NCI-H1417 treated with DMSO at 0.1 percent for 48 hours (cell line): ENCODE data around the gene ADD1.

Experiments used
- DNase-seq: peaks from one replicate; lab custom pipeline; 2025; lab: John Stamatoyannopoulos, UW

Gene ADD1, protein sequence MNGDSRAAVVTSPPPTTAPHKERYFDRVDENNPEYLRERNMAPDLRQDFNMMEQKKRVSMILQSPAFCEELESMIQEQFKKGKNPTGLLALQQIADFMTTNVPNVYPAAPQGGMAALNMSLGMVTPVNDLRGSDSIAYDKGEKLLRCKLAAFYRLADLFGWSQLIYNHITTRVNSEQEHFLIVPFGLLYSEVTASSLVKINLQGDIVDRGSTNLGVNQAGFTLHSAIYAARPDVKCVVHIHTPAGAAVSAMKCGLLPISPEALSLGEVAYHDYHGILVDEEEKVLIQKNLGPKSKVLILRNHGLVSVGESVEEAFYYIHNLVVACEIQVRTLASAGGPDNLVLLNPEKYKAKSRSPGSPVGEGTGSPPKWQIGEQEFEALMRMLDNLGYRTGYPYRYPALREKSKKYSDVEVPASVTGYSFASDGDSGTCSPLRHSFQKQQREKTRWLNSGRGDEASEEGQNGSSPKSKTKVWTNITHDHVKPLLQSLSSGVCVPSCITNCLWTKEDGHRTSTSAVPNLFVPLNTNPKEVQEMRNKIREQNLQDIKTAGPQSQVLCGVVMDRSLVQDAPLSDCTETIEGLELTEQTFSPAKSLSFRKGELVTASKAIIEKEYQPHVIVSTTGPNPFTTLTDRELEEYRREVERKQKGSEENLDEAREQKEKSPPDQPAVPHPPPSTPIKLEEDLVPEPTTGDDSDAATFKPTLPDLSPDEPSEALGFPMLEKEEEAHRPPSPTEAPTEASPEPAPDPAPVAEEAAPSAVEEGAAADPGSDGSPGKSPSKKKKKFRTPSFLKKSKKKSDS

DNA sequence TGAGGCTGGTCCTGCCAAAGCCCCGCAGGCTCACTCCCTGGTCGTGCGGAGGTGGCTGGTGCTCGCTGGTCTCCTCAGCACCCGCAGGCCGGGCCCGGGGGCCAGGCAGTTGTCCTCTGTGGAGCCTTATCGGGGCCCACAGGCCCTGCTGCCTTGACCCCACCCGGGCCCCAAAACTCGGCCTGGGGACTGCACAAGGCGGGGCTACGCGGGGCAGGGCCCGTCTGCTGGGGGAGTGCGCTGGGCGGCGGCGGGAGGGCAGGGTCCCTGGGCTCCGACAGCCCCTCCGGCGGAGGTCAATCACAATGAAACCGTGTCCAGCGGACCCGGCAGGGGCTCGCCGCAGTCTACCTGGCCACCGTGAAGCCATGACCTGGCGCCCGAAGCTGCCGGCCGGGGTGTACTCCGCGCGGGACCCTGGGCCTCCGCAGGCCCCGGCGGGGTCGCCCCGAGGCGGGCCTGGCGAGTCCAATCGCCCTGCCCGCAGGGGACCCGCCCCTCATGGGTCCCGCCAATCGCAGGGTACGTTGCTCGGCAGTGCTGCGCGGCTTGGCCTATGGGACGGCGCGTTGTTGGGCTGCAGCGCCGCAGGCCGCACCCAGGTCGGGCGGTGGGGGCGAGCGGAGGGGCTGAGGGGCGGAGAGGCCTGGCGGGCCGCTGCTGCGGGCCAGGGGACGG is at the start of gene ADD1:
Gene ADD1 (plus strand): TSS at position 582 of the 678 bp plus-strand sequence. CDS start 32,072 bp downstream, outside the sequence.
- no peak for DNase-seq

DNA sequence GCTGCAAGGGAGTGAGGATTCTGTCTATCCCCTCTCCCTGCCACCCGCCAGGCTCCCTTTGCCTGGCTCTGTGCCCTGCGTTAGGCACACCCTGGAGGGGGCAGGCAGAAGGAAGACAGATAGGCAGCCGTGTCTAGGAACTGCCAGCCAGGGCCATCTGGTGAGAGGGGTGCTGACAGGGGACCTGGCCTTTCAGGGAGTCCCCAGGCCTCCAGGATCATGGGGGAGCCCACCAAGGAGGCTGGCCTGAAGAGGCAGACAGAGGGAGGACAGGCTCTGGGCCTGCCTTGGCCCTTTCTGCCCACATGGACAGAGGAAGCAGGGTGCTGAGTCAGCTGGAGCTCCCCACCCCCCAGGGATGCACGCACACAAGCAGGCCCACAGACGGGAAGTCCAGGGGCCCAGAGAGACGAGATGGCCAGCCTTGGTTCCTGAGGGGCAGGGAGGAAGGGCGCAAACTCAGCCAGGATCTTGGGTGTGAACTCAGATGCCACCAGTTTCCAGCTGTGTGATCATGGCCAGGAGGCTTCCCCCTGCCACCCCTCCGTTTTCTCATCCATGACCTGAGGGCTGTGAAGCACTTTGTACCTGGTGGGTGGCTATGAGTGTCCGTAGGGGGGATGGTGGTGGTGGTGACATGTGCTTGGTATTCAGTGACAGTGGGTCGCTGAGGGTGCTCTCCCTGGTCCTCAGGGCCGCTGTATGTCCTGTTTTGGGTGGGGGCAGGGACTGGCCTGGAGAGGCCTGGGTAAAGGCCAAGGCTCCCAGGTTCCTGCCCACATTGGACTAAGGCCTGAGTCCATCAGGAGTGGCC is 49.0 kb upstream of the ADD1 start:
- no peak for DNase-seq

DNA sequence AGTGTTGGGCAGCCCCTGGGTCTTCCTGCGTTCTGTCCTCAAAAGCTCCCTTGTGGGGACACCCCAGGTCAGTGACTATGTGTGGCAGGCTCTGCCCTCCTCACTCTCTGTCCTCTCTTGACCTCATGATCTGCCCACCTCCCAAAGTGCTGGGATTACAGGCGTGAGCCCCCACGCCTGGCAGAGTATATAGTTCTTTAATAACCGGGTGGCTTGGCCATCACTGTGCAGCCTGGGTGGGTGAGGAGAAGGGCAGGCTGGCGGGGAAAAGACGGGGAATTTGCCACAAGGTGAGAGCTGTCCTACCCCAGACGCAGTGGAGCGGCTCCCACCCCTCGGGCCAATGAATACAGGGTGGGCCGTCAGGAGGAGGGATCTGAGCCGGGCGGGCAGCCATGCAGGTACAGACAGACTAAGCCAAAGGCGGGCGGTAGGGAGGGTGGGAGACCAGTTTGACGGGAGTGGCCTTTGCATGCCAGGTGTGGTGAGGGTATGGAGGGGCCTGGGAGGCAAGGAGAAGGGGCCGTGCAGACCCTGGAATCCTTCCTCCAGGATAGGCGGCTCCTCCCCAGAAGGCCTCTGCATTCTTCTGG is 48.2 kb upstream of the ADD1 start:
- no peak for DNase-seq

DNA sequence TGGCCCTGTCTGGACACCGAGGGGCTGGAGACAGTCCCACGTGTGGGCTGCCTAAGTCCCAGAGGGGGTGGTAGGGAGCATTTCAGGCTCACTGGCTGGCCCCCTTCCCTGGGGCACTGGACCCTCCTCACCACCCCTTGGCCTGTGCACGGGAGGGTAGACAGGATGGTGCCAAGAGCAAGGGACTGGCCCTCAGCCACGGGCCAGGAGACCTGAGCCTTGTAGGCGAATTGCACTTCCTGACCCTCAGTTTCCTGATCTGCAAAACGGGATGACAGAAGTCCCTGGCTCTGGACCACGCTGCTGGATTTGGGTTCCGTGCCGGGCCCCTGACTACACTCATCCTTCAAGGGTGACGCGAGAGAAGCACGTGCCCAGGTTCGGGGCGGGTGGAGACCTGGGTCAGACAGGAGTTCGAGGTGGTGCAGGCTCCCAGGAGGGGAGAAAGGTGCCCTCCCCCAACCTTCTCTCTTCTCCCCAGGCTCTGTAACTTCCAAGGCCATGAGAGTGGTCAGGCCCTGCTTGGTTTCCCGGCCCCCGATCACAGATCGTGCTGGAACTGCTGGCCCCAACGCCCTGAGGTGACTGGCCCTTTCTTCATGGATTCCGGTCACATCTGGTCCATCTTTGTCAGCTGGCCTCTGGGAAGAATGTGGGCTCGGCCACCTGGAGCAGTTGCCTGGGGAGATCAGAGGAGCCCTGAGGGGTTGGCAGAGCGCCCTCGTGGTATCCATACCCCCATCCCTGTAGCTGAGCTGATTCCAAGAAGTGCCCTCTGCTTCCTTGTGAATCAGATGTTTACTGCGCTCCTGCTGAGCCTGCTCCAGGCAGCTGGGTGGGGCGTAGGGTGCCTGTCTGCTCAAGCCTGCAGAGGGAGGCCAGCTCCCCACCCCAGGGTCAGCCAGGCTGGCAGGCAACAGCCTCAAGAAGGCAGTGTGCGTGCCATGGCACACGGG is 47.5 kb upstream of the ADD1 start:
- DNase-seq = no peak

DNA sequence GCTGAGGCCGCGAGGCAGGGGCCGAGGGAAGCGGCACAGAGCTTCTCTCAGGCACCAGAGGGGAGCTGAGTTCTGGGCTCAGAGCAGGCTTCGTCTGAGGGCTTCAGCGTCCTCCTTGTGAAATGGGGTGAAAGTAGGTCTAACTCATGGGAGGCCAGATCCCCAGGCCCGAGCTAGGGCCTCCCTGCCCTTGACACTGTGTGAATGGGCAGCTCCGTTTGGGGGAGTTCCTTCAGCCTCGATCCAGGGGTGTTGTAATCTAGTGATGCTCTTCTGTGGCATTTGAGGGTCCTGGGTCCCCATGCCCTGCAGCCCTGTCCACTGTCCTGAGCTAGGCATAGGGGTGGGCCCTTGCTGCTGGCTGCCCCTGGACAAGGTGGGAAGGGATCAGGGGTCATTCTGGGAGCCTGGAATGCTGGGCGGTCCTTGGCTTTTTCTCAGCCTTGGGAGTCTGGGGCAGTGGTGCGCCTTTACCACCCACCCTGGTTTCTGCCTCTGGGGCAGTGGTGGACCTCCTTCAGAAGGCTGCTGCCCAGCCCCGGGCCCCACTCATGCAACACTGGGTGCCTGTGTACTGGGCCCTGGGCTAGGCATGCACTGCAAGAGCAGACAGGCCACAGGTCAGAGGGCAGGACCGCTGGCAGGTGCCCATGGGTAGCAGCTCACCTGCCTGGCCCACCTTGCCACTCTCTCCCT is 46.6 kb upstream of the ADD1 start:
- no peak for DNase-seq

DNA sequence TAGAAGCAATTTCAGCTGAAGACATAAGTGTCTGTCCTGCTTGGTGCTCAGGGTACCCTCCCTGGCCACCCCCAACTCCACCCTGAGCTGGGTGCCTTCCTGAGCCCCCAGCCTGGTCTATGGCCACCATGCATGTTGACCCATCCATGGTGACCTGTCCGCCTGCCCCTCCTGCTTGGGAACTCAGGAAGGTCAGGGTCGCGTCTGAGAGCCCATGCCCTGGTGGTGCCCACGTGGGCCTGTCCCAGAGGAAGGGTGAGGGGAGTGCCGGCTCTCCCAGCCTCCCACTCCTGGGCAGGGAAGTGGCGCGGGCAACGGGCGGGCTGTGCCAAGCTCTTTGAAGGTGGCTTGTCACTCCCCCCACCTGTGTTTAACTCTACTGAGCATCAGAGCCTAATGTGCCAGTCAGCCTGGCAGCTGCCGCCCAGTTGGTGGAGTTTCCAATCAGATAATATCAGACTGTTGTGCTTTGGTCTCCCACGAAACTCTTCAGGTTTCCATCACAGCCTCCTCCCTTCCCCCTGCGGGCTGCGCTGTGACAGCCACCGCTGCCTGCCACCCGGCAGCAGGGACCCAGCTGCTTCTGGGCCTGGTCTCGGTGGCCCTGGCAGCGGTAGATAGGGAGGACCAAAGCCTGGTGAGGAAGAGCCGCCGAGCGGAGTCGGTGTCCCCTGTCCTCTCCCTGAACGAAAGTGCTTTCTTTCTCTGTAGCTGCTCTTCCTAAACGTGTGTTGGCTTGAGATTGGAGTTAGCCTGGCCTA is 45.9 kb upstream of the ADD1 start:
- DNase-seq = no peak

DNA sequence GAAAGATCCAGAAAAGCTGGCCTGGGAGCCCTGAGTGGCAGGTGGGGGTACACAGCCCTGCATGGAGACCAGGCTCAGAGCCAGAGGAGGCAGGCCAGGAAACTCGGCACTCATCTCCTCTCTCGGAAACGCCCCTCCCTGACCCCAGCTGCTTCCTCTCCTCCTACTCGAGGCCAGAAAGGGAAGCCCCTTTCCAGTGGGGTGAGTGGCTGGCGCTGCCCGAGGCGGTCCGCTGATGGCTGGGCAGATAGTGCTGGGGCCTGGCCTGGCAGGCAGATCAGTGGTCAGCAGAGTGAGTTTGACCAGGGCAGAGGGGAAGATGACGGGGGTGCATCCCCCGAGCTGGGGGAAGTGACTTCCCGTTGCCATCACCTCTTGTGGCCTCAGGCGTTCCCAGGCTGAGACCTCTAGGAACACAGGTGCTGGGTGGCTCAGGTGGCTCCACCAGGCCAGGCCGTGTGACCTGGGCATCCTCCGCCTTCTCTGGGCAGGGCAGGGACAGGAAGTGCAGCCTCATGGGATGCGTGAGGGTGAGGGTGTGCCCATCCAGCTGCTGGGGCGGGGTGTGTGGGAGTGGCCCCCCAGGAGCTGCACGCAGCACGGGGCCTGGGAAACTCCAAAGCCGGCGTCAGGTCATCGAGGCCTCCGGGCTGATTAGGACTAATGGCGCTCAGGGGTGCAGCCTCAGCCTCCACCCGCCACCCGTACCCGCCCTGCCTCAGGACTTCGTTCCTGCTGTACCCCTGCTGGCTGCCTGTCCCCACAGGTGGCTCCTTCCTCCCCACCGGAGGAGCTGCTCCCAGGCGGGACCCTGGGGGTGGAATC is 45.0 kb upstream of the ADD1 start:
- no peak for DNase-seq

DNA sequence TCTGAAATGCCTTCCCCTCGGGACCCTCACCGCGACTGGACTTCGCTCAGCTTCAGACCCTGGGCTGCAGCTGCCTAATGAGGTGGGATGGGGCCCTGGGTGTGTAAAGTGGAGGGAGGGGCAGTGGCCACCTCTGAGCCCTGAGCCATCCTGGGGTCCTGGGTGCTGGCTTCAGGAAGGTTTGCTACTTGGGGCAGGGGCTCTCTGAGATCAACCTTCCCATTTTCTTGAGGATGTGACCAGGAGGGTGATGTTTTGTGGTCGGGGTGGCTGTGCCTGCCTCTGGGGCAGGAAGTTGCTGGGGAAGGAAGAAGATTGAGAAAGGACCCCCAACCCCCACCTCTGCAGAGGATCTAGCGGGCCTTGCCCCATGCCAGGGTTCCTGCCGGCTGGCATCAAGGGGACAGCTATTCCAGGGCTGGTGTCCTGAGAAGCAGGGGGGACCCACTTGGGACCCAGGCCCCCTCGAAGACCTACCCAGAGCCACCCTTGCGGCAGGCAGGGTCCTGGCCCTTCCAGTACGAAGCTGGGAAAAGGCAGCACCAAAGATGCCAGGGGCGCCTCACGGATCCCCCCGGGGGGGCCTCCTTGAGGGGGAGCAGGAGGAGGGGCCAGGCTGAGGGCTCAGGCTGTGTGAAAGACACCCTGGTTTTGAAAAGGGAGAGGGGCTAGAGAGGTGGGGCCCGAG is 44.3 kb upstream of the ADD1 start:
- DNase-seq = no peak

DNA sequence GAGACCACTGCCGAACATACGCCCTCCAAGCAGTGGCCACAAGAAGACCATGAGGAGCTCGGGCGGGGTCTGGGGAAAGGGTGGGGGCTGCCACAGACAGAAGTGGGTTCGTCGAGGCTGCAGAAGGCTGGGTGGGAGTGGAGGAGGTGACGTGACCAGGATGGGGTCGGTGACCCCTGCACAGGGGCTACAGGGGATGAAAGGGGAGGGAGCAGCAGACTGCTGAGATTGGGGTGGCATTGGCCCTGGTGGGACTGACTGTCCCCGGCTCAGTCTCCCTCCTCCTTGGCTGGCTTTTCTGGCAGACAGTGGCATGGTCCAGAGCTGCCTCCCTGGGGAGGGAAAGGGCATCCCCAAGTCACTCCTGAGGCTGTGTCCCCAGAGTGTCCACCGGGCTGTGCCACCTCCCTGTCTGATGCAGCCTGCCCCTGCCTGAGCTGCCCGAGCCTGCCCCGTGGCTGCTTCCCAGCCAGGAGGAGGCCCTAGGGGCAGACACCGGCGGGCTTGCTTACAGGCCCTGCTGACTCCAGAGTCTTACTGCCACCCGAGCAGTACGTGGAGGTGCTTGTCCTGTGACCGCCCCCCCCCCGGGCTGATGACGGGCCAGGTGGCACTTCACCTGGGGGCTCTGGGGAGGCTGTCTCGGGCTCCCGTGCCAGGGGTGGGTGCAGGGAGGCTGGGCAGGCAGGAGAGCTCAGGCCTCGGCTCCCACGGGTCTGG is 43.5 kb upstream of the ADD1 start:
- DNase-seq = no peak

DNA sequence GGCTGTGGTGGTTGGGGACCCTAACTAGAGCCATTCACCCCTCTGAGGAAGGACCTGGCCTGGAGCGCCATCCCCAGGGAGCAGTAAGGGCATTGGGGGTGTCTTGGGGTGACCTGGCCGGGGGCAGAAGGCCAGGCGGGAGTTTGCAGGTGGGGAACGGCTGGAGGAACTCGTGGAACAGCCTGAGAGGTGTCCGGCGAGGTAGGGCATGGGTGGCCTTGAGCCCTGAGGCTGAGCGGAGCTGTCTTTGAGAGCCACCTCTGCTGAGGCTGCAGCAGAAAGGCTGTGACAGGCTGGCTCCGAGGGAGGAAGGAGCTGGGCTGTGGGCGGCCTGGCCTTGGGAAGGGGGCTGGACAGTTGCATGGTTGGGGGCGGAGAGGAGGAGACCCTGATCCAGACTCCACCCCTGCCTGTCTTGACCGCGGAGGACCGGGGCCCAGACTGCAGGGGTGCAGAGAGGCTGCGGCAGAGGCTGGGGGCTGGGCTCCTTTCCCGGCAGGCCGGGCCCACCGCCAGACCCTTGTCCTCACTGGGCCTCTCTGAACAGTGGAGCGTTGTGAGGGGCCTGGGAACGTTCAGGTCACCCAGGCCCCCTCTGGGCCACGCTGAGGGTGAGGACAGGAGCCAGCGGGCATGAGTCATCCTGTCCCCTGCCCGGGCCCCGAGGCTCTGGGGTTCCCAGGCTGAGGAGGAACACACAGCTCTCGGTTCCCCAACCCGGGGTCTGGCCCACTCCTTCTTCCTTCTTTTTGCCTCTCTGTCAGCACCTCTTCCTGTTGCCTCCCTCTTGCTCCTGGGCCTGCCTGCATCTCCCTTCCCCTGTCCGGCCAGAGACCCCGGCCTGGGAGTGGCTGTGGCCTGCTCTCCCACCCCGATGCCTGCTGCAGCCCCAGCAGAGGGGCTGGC is 42.7 kb upstream of the ADD1 start:
- no peak for DNase-seq

DNA sequence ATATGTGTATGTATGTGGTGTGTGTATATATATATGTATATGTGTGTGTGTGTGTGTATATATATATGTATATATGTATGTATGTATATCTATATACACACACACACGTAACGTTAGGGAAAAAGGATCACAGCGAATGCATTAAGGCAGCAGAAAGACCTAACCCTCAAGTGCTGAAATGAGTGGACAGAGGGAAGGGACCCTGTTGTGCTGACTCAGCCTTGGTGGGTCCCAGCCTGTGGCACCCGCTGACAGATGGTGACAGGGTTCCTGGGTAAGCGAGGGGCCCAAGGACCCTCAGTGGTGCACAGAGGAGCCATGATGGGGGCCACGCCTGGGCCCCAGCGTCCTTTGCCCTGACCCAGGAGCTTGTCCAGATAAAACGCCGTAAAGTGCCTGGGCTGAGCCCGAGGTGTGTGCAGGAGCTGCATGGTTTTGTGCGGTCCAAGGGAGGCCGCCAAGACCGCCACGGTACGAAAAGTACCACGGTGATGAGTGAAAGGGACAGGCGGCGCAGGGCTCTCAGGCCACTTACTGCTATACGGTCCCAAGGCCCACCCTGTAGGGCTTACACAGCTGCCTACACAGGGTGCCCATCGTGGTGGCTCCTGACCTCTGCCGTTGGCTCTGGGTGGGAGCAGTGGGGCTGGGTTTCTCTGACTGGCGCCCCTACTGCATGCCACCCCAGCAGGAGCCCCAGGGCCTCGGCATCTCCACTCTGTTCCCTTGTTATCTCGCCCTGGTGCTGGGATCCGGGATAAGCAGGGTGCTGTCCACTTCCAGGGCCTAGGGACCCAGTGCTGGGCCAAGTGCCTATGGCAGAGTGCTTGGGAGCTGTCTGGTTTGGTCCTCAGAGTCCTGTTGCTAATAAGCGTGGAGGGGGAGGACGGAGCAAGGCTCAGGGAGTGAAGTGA is 40.8 kb upstream of the ADD1 start:
- DNase-seq = no peak

DNA sequence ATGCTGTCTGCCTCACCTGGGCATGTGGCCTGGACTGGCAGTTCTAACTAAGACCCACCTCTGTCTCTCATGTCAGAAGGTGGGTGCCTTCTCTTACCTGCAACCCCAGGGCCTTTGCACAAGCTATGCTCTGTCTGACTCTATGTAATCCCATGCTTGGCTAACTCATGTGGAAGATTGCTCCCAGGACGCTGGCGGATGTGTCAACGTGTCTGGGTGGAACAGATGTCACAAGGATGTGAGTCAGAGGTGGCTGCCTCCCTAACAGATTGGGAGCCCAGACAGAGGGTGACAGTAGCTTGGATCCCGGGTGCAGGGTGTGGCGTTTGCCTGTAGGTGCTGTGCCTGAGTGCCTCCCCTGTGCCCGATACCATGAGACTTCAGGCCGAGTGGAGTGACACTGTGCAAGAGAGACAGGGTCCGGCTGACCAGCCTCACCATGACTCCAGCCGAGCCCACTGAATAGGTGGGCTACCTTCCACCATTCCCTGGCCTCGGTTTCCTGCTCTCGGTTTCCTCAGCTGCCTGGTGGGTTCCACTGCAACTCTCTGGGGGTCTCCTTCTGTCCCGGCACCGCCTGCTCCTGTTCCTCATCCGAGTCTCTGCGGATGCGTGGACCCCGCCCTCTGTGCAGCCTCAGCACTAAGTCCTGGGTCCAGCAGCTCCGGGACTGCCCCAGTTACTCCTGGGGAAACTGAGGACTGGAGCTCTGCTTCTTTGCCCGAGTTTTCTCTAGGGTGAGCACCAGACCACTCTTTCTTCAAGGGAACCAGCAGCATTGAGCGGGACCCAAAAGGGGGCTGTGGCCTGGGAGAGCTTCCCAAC is 39.8 kb upstream of the ADD1 start:
- no peak for DNase-seq

DNA sequence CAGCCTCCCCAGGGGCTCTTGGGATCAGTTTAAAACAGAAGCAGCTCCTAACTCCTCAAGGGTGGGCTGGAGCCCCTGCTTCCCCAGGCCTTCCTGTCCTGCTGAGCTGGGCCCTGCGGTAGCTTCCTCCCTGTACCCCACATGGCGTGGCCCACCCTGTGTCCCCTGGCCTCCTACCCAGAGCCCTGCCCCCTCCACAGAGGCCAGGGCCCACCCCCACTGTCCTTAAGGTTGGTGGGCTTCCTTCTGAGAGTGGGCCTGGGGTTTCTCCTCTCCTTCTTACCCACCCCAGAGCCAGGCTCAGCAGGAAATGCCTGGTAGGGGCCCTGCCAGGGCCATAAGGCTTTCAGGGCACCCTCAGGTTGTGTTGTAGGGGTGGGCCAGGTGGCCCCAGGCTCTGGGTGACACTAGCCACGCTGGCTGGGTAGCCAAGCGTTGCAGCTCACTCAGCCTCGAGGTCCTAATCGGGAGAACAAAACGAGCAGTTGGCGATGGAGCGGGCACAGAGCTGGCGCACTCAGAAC is 39.1 kb upstream of the ADD1 start:
- DNase-seq = no peak
